Measurements from ENCODE around the gene G3BP2. TPM values are rescaled to one million over a fixed set of nuclear protein-coding genes. Genes with fewer than 3 reads are reported as not detected.

The G3BP2 gene
- polyA plus RNA-seq, 2 of the 4 experiments (the other 2 are of a cell fraction): 159 to 179 TPM

DNA sequence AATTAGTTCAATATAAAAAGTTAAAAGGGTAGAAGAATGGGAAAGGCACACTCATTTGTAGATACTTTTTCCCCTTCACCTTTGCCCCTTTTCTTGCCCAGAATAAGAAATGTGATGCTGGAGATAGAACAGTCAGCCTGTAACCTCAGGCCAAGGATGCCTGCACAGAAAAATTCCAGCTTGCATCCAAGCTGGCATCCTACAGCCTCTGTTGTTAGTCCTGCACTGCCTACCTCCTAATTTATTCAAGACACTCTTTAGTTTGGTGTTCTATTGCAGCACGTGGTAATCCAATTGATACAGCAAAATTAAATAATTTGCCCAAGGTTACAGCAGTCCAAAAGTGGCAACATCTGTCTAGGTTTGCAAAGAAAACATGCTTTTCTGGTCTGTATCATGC is 41.5 kb upstream of the G3BP2 start:
- DNase-seq (ENCODE audit: low read depth in 1 of 2, low spot score in 1 of 2): no peak
- ATAC-seq: no peak
- 72% methylated on average over 1 of the region's 1 CpG for WGBS (ENCODE audit: missing lambda C conversion rate)
- H3K27ac ChIP-seq: peak overlapping the region in 1 of 2 experiments; percentile 60; a peak in 1 of 6 replicates
- no peak for FAIRE-seq
- no peaks in the 10 kb centered on the region for H3K9me3 ChIP-seq
- no peak overlapping the region for H3K4me3 ChIP-seq
- H3K4me2 ChIP-seq: peak overlapping the region; percentile 12; the same call in 1 of the 3 replicates
- no peak for TF ChIP-seq KDM5A (IDR thresholded peaks at IDR 0.05)
- no peak for TF ChIP-seq PHF8 (IDR thresholded peaks at IDR 0.05; ENCODE audit: borderline replicate concordance, low read depth)
- TF ChIP-seq FOSL2 (IDR thresholded peaks at IDR 0.05): no peak
- TF ChIP-seq FOSL2 (CRISPR knock-in tag; IDR thresholded peaks at IDR 0.05): no peak
- TF ChIP-seq SMC3 (IDR thresholded peaks at IDR 0.05): no peak
- ChIA-PET CTCF (interaction anchor here (1.4 to 2.1 kb wide), 2 partner anchors 9 to 31 kb away, joined by 3 to 15 read pairs; partner anchors contain the start of gene USO1), POLR2A (interaction anchor here (4.0 kb wide), 1 partner anchor 9 kb away, joined by 18 read pairs; the partner anchor contains the start of gene USO1)
- H3K4me1 ChIP-seq: peaks cover 19% of the 10 kb centered on the region

DNA sequence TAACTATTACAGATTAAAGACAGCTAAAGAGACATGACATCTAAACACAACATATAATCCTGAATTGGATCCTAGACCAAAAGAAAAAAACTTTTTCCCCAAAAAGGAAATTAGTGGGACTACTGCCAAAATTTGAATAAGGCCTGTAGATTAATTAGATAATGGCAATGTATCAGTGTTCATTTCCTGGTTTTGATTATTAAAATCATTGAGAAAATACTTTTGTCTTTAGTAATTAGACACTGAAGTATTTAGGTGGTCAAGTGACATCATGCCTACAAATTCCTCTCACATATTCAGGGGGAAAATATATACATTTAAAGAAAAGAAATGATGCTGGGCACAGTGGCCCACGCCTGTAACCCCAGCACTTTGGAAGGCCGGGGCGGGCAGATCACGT is 40.8 kb upstream of the G3BP2 start:
- ChIA-PET CTCF (interaction anchor here (1.3 kb wide), 1 partner anchor 9 kb away, joined by 4 read pairs; no protein-coding TSS in a partner anchor), POLR2A (interaction anchor here (4.0 kb wide), 1 partner anchor 10 kb away, joined by 18 read pairs; the partner anchor contains the start of gene USO1)
- Histone ChIP-seq H3K4me3 (no peak overlapping the region), H3K4me2 (no peak overlapping the region), H3K27ac (no peak overlapping the region), H3K9me3 (no peaks in the 10 kb centered on the region), H3K4me1 (peaks cover 19% of the 10 kb centered on the region)
- DNase-seq (ENCODE audit: low read depth in 1 of 2, low spot score in 1 of 2) (no peak), FAIRE-seq (no peak), ATAC-seq (no peak)
- TF ChIP-seq TP53 (CRISPR knock-in tag; IDR thresholded peaks at IDR 0.05) (no peak), ZNF302 (CRISPR knock-in tag; IDR thresholded peaks at IDR 0.05) (no peak), POLR2A (IDR thresholded peaks at IDR 0.05; ENCODE audit: low read length) (no peak), ZC3H11A (IDR thresholded peaks at IDR 0.05) (no peak), SREBF2 (IDR thresholded peaks at IDR 0.05) (no peak)
- TF ChIP-seq, protein P1, sequence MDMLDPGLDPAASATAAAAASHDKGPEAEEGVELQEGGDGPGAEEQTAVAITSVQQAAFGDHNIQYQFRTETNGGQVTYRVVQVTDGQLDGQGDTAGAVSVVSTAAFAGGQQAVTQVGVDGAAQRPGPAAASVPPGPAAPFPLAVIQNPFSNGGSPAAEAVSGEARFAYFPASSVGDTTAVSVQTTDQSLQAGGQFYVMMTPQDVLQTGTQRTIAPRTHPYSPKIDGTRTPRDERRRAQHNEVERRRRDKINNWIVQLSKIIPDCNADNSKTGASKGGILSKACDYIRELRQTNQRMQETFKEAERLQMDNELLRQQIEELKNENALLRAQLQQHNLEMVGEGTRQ (IDR thresholded peaks at IDR 0.05): no peak
- WGBS (ENCODE audit: missing lambda C conversion rate): 78% methylated on average over 4 of the region's 4 CpGs

DNA sequence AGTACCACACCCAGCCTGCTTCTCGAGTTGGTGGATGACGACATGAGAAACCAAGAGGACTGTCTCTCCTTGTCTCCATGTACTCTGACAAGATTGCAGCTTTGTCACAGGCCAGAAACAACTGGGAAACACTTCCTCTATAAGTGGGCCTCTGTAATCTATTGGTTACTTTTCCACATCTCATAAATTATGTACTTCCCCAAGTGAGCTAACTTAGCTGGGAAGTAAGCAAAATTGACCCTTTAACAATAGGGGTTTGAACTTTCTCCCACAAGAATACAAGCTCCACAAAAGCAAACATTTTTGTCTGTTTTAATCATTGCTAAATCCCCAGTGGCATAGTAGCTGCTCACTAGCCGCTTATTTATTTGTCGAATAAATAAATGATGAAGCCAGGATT is 37.0 kb upstream of the G3BP2 start:
- WGBS (ENCODE audit: missing lambda C conversion rate): 69% methylated on average over 4 of the region's 4 CpGs
- H3K9me3 ChIP-seq: no peaks in the 10 kb centered on the region
- no peak for TF ChIP-seq MAZ (IDR thresholded peaks at IDR 0.05; ENCODE audit: borderline replicate concordance, low read depth, low read length)
- TF ChIP-seq GATA3 (IDR thresholded peaks at IDR 0.05; ENCODE audit: borderline replicate concordance): no peak
- no peak for TF ChIP-seq FOSL2 (IDR thresholded peaks at IDR 0.05)
- no peak for TF ChIP-seq FOSL2 (CRISPR knock-in tag; IDR thresholded peaks at IDR 0.05)
- TF ChIP-seq, protein P2, sequence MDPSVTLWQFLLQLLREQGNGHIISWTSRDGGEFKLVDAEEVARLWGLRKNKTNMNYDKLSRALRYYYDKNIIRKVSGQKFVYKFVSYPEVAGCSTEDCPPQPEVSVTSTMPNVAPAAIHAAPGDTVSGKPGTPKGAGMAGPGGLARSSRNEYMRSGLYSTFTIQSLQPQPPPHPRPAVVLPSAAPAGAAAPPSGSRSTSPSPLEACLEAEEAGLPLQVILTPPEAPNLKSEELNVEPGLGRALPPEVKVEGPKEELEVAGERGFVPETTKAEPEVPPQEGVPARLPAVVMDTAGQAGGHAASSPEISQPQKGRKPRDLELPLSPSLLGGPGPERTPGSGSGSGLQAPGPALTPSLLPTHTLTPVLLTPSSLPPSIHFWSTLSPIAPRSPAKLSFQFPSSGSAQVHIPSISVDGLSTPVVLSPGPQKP (IDR thresholded peaks at IDR 0.05; ENCODE audit: low read depth, low read length): no peak
- no peak for TF ChIP-seq JUN (IDR thresholded peaks at IDR 0.05)
- TF ChIP-seq, protein P3, sequence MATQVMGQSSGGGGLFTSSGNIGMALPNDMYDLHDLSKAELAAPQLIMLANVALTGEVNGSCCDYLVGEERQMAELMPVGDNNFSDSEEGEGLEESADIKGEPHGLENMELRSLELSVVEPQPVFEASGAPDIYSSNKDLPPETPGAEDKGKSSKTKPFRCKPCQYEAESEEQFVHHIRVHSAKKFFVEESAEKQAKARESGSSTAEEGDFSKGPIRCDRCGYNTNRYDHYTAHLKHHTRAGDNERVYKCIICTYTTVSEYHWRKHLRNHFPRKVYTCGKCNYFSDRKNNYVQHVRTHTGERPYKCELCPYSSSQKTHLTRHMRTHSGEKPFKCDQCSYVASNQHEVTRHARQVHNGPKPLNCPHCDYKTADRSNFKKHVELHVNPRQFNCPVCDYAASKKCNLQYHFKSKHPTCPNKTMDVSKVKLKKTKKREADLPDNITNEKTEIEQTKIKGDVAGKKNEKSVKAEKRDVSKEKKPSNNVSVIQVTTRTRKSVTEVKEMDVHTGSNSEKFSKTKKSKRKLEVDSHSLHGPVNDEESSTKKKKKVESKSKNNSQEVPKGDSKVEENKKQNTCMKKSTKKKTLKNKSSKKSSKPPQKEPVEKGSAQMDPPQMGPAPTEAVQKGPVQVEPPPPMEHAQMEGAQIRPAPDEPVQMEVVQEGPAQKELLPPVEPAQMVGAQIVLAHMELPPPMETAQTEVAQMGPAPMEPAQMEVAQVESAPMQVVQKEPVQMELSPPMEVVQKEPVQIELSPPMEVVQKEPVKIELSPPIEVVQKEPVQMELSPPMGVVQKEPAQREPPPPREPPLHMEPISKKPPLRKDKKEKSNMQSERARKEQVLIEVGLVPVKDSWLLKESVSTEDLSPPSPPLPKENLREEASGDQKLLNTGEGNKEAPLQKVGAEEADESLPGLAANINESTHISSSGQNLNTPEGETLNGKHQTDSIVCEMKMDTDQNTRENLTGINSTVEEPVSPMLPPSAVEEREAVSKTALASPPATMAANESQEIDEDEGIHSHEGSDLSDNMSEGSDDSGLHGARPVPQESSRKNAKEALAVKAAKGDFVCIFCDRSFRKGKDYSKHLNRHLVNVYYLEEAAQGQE (IDR thresholded peaks at IDR 0.05): no peak
- TF ChIP-seq CEBPB (IDR thresholded peaks at IDR 0.05): no peak
- ATAC-seq: no peak
- H3K27ac ChIP-seq: no peak overlapping the region
- H3K4me3 ChIP-seq: no peak overlapping the region
- no peak overlapping the region for H3K4me2 ChIP-seq
- DNase-seq (ENCODE audit: low read depth in 1 of 2, low spot score in 1 of 2): no peak
- CTCF ChIA-PET: interaction anchor here (0.6 to 2.7 kb wide), 3 partner anchors 13 to 202 kb away, joined by 3 to 16 read pairs (median 3); partner anchors contain the start of gene USO1
- H3K4me1 ChIP-seq: peaks cover 19% of the 10 kb centered on the region
- FAIRE-seq: no peak
- POLR2A ChIA-PET: interaction anchor here (0.7 to 0.9 kb wide), 2 partner anchors 14 kb away, joined by 3 to 4 read pairs; partner anchors contain the start of gene USO1

Data from A549 (cell line).